Spleen (tissue), 7 donors: ENCODE results near the gene NTRK1.

Experiments
- CTCF ChIP-seq, 11 experiments: fragments of 200-600 bp in 7 of 11; fragments of 450-650 bp in 4 of 11; sonication (generic) in 4 of 11; IDR thresholded peaks in 8 of 11; conservative IDR thresholded peaks in 3 of 11; 1 replicate in 7 of 11; 2 replicates in 4 of 11; pipeline versions ENCODE4 v1.4.0 to v1.8.0; 2016 to 2021; ENCODE audit warnings: antibody characterized with exemption in 11 of 11, inconsistent platforms in 4 of 11, mild to moderate bottlenecking in 1 of 11
- POLR2A ChIP-seq, 3 donors: fragments of 450-650 bp; IDR thresholded peaks; one replicate each; pipeline ENCODE4 v1.5.1; 2017; ENCODE audit warnings: antibody characterized with exemption in 3 of 3, mild to moderate bottlenecking in 1 of 3
- POLR2AphosphoS5 ChIP-seq, 3 donors: sonication (generic); formaldehyde crosslinking; IDR thresholded peaks; one replicate each; pipeline ENCODE4 v1.5.1; 2017; ENCODE audit warnings: antibody characterized with exemption in 3 of 3
- donor health status: DM: no; HTN: no; CAD: no; lungs with moderate emphysema.
- donor health status: DM: no; HTN: no; CAD: no.
- donor health status: DM: no; HTN: no; CAD: no.

DNA sequence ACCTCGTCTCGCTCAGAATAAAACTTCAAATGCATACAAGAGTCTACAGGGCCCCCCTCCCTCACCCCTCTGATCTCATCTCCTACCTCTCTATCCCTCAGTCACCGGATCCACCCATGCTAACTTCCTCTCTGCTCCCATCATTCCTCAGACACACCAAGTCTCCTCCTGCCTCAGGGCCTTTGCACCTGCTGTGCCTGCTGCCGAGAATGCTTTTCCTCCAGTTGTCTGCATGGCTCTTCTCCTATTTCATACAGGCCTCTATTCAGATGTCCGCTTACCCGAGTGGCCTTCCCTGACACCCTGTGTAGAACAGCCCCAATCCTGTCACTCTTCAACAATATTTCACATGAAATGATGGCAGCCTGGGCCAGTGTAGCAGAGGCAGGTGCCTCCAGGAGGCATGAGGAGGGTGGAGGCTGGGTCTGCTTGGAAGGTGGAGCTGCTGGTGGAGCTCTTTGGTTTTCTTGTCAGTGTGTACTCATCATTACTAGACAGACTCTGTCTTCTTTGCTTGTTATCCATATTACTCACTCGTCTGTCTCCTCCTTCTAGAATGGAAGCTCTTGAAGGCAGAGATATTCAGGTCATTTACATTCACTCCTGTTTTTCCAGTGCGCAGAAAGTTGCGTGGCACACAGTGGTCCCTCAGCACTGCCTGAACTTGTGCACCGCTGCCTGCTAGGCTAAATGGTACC, 48.2 kb upstream of the NTRK1 start:
- TF ChIP-seq CTCF (IDR thresholded peaks at IDR 0.05 in 8 of 11, conservative IDR thresholded peaks at IDR 0.05 in 3 of 11) = no peak
- no peak for TF ChIP-seq POLR2AphosphoS5 (IDR thresholded peaks at IDR 0.05)
- no peak for TF ChIP-seq POLR2A (IDR thresholded peaks at IDR 0.05)
